AML-193 (cell line): Measurements from ENCODE around the gene TPI1.

Experiments
- DNase-seq, 2 experiments: peaks; one replicate each; lab custom pipeline; 2025; lab: John Stamatoyannopoulos, UW

TPI1 gene

DNA sequence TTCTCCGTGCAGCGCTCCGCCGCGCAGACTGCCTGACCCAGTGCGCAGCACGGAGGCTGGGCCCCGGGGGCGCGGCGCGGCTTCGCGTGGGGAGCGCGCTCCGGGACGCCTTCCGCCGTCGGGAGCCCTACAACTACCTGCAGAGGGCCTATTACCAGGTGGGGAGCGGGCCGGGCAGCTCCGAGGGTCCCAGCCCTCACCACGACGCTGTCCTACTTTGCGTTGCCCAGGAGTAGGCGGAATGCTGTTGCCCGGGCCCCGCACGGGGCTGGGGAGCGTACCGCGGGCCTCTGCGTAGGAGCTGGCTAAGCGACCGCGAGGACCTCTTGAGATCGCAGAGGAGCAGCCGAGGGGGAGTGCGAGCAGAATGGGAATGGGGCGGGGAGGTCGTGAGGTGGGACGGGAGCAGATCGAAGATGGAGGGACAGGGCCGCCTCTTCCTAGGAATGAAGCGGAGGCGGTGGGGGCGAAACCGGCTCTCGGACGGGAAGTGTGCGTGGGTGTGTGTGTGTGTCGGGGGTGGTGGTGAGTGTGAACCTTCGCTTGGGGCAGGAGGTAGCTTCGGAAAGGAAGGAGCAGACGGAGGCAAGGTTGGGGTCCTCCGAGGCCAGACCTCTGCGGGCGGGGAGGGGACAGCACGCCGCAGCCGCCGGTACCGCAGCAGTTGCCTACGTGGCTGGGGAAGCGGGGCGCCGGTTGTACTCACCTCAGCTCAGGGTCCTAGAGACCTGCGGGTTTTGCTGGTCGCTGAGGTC is 38.4 kb upstream of the TPI1 start:
- no peak for DNase-seq

DNA sequence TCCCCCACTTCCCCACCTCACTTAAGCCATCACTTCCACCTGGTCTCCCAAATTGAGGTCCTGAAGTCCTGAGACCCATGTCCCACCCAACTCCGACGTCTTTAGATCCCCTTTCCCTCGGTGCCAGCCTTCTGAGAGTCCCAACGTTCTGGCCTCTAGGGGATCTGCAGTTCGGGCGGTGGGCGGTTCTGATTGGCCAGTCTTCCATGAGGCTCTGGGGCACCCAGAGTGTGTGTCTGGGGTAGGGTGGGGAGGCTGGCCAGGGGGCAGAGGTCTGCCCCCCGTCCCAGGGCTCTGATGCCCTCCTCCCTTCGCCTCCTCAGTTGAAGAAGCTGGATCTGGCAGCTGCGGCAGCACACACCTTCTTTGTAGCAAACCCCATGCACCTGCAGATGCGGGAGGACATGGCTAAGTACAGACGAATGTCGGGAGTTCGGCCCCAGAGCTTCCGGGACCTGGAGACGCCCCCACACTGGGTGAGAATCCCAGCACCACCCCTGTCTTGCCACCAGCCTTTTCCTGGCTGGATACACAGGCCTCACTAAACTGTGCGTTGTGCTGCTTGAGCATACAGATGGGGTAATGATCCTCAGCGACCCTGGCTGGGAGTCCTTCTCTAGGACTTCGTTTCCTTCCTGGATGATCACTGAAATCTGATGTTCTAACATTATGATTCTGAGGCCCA is 37.7 kb upstream of the TPI1 start:
- DNase-seq, result no peak

DNA sequence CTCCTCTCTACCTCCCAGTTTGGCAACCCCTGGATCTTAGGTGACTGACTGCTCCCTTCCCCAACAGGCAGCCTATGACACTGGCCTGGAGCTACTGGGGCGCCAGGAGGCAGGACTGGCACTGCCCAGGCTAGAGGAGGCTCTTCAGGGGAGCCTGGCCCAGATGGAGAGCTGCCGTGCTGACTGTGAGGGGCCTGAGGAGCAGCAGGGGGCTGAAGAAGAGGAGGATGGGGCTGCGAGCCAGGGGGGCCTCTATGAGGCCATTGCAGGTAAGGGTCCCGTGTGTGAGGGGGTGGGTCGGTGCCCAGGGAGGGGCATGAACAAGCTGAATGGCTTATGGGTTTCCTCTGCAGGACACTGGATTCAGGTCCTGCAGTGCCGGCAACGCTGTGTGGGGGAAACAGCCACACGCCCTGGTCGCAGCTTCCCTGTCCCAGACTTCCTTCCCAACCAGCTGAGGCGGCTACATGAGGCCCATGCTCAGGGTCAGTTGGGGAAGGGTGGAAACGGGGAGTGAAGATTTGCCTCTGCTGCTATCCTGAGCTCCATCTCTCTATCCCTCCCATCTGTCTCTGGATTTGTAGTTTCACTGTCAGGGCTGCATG is 36.9 kb upstream of the TPI1 start:
- no peak for DNase-seq

DNA sequence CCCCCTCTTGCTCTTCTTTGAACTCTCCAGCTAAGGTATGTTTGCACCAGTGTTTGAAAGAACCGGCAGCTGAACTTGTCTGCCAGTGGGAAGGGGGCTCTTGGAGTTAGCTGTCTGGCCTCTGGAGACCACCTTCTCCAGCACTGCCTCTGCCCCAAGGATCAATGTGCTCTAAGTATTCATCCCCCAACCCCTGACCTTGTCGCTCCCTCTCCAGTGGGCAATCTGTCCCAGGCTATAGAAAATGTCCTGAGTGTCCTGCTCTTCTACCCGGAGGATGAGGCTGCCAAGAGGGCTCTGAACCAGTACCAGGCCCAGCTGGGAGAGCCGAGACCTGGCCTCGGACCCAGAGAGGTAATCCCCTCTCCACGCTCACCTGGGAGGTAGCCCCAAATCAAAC is 36.3 kb upstream of the TPI1 start:
- no peak for DNase-seq

DNA sequence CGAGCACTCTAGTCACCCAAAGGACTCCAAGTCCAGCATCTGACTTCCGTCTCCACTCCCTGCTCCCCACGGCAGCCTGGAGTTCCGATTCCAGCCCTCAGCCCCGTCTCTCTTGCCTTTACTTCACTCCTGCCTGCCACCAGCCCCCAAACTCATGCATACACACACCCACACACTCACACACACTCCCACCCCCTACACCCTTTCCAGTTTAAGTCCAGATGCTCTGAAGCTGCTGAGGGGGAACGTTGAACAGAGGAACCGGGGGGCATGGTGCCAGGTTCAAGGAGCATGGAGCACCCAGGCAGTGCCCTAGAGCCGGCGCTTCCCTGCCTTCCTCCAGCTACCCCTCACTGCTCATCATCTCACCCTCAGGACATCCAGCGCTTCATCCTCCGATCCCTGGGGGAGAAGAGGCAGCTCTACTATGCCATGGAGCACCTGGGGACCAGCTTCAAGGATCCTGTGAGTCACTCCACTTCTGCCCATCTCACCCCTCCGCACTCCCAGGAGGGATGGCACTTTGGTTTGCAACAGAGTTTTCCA is 35.8 kb upstream of the TPI1 start:
- no peak for DNase-seq

DNA sequence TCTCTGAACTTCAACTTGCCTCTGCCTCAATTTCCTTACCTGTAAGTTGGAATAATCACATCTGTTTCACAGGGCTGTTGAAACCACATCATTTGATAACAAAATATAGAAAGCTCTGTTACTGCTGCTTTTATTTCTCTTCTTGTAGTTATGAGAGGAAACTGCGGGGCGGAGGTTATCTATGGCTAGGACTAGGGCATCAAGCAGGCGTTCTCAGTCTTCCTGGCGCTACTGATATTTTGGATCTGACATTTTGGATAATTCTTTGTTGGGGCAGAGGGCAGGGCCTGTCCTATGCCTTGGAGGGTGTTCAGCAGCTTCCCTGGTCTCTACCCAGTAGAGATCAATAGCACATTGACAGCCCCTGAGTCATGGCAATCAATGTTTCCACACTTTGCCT is 35.2 kb upstream of the TPI1 start:
- no peak for DNase-seq

DNA sequence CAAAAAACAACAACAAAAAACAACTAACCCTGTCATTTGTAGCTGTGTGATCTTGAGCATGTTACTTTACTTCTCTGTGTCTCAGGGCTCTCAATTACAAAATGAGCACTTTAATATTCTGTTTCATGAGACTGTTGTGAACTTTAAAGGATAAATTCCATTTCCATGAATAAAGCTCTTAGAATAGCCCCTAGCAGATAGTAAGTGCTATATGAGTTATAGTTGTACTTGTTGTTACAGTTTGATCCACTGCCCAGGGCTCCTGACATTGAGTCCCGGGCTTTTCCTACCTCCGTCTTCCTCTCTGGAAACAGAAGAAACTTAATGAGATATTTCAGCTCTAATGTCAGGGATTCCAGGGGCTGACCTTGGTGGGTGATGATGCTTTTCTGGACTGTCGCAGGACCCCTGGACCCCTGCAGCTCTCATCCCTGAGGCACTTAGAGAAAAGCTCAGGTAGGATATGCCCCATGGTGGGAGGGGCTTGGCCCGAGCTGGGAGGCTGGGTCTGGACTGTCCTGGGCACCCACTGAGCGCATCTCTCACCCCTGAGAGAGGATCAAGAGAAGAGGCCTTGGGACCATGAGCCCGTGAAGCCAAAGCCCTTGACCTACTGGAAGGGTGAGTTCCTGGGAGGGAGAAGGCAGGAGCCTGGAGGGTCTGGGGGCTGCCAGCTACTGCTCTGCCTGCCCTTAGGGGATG is 34.0 kb upstream of the TPI1 start:
- no peak for DNase-seq

DNA sequence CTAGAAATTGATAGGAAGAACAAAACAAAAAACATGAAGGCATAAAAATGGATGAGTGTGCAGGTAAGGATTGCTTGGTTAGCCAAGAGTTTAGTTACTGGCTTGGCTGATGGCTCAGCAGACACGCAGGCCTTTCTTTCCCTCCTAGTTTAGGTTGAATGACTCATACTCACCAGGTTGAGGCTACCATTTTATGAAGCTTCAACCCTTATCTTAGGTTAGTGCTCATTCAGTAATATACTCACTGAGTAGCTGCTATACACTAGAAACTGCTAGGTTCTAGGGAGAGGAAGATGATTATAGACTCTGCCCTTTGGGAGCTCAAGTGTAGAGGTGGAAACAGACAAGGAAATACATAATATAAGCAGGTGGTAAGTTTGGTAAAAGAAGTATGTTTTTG is 33.1 kb upstream of the TPI1 start:
- no peak for DNase-seq

DNA sequence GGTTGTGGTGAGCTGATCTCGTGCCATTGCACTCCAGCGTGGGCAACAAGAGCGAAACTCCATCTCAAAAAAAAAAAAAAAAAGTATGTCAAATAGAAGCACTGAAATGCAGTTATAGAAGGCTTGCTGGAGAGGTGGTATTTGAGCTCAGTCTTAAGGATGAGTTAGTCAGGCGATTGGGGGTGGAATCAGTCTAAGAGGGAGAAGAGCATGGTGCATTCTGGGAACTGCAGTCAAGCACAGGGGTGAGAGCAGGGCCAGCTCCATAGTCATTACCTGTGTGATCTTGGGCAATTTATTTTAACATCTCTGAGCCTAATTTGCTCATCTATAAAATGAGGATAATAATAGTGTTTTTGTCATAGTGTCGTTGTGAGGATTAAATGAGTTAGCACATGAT is 32.5 kb upstream of the TPI1 start:
- no peak for DNase-seq

DNA sequence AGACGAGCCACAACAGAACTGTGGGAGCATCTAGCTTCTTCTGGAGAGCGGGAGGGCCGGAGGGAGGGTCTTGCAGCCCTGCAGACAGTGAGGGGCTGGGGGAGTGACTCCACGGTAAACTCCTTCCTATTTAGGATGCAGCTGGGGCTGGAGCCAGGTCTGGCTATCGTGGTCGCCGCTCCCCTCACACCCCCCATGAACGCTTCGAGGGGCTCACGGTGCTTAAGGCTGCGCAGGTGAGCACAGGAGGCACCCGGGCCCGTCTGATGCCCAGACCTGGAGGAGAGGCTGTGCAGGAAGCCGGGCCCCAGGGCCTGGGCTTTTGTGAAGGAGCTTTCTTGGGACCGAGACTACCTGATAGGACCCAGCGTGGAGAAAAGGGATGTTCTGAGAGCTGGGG is 30.5 kb upstream of the TPI1 start:
- no peak for DNase-seq

DNA sequence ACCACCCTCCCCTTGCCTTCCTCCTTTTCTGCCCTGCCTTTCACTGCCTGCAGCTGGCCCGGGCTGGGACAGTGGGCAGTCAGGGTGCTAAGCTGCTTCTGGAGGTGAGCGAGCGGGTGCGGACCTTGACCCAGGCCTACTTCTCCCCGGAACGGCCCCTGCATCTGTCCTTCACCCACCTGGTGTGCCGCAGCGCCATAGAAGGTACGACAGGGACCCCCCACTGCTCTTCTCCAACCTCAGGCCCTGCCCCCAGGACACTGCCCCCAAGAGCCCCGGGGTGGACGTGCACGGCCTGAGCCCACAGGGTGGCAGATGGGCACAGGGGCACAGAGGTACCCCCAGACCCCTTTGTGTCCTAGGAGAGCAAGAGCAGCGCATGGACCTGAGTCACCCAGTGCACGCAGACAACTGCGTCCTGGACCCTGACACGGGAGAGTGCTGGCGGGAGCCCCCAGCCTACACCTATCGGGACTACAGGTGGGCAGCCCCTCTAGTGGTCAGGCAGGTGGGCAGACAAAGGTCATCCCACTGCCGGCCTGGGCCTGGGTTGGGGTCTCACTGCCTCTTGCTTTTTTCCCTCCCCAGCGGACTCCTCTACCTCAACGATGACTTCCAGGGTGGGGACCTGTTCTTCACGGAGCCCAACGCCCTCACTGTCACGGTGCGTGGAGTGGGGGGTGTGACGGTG is 29.8 kb upstream of the TPI1 start:
- DNase-seq, result no peak

DNA sequence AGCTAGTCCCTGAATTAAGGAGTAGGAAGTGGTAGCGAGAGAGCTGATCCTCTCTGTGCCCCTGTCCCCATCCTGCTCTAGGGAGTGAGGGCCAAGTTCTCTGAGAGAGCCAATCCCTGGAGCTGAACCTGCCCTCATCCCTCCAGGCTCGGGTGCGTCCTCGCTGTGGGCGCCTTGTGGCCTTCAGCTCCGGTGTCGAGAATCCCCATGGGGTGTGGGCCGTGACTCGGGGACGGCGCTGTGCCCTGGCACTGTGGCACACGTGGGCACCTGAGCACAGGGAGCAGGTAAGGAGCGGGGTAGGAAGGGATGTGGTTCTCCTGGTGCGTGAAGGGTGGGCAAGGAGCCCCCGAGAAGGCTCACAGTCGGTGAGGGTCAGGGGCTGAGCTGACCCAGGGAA is 28.5 kb upstream of the TPI1 start:
- no peak for DNase-seq

DNA sequence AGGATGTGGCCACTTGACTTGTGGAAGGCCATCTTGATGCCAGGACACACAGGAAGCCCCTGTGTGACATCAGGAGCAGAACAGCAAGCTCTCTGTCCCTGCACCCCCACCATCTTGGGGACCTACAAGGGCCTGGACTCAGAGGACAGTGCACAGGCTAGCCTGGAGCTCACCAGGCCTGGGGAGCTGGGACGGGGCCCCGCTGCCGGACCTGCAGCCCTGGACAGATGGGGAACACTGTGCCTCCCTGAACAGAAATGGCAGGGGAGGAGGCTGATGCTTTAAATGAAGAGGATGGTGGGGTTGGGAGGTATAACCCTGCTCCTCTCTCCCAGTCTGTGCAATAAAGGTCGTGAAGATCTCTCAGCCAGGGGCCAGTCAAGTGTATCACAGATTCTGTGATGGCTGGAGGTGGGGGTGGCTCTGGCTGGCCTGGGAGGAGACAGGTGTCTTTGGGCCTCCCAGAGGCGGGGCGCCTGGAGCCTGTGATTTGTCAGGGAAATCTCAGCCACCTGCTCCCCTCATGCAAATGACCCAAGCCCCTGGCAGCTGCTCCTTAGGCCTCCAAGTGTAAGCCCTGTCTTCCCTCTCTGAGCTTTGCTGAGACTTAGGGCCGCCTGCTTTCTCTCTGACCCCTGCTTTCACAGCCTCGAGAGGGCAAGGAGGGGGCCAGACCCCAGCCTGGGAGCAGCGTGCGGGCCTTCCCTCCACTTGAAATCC is 27.7 kb upstream of the TPI1 start:
- DNase-seq, result no peak

DNA sequence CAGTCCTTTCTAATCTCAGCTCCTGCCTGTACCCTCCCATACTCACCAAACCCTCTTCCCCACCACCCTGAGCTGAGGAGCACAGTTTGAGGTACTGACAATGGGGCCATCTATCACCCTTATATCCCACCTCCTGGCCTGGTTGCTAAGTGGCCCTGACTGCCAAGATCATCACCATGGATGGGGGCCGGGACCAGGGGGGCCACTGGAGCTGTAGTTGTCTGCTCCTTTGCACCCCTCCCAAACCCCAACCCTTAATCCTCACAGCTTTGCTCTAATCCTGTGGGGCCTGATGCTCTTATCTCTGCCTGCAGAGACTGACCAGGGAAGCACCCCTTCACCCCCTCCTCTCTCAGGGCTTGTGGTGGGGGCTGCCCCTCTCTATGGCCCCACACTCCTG is 27.0 kb upstream of the TPI1 start:
- DNase-seq, result no peak

DNA sequence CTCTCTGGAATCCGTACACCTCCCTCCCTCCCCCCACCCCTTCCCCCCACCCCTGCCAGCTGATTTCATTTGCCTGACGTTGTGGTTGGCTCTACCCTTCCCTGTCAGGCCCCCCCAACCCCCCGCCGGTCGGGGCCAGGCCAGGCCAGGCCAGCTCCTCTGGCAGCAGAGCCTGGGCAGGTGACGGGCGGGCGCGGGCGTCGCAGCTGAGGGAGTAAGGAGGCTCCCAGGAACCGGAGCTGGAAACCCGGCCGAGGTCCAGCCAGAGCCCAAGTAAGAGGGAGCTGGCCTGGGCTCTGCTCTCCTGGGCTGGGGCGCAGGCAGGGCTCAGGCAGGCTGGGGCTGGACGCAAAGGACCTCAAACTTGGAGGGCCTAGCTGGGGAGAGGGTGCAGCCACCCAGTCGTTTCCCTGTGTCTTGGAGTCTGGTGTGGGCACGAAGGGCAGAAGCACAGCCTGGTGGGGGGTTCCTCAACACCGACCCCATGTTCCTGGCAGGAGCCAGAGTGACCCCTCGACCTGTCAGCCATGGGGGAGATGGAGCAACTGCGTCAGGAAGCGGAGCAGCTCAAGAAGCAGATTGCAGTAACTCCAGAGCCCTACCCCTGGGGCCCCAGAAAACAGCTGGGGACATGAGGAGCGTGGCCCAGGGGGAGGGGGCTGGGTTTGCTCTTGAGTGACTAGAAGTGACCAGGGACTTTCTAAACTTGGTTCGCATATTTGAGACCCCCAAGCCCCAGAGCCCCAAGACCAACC is 26.4 kb upstream of the TPI1 start, which contains the start of gene GNB3:
Gene GNB3 (plus strand): TSS at position 165 of the 755 bp plus-strand sequence. CDS start 363 bp downstream, at position 528.
- no peak for DNase-seq

DNA sequence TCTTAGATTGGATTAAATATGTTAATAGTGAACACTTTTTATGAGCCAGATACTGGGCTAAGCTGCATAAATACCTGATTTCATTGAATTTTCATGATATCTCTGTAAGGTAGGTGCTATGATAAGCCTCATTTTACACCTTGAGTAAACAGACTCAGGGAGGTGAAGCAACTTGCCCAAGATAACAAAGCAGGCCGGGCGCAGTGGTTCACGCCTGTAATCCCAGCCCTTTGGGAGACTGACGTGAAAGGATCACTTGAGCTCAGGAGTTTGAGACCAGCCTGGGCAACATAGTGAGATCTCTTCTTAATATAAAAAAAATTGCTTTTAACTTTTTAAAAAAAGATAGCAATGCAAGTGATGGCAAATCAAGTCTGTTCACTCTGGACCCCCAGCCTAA is 25.3 kb upstream of the TPI1 start:
- DNase-seq, result no peak

DNA sequence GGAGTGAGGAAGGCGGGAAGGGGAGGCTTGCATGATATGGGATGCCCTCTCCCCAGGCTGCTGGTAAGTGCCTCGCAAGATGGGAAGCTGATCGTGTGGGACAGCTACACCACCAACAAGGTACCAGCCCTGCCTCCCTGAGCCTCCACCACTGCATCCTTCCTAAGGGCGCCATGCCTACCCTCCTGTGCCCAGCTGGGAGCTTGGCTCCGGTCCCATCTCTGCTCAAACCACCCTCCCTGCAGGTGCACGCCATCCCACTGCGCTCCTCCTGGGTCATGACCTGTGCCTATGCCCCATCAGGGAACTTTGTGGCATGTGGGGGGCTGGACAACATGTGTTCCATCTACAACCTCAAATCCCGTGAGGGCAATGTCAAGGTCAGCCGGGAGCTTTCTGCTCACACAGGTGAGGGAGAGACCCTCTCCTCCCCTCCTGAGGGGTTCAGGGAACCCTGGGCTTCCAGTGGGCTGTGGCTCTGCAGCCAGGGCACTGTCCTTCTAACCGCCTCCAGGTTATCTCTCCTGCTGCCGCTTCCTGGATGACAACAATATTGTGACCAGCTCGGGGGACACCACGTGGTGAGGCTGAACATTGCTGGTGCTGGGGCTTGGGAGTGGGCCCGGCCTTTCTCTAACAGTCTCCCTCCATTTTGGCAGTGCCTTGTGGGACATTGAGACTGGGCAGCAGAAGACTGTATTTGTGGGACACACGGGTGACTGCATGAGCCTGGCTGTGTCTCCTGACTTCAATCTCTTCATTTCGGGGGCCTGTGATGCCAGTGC is 24.0 kb upstream of the TPI1 start:
- no peak for DNase-seq

DNA sequence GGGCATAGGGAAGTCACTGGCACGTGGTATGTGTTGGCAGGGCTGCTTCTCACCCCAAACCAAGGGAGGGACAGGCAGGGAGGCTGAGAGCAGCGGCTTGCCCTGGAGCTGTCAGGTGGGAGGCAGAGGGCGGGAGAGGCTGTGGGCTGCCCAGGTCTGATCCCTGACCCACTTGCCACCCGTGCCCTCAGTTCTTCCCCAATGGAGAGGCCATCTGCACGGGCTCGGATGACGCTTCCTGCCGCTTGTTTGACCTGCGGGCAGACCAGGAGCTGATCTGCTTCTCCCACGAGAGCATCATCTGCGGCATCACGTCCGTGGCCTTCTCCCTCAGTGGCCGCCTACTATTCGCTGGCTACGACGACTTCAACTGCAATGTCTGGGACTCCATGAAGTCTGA is 21.9 kb upstream of the TPI1 start:
- DNase-seq, result no peak

DNA sequence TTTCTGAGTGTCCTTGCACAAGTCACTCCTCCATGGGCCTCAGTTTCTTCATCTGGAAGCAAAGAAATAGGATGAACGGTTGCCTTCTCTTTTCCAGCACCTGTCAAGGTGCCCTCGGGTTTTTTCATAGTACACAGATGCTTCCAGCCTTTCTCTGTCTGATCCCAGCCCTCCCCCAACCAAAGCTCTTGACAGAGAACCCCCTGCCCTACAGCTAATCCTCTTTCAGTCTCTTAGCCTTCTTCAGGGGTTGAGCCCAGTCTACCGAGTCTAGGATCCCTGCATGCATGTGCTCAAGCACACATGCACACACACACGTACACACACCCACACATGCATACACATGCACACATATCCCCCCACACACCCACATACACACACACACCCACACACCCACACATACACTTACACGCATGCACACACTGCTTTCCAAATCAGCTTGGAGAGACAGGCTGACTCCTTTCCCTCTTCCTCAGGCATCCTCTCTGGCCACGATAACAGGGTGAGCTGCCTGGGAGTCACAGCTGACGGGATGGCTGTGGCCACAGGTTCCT is 20.9 kb upstream of the TPI1 start:
- DNase-seq, result no peak
